ENCODE measurements around the gene SMPDL3A.

SMPDL3A gene

GRCh38 chr6:122778985-122779661 lies 9.9 kb upstream of the SMPDL3A start:
- DNase-seq, result no peak

- no peak for DNase-seq
These were observed 9.4 kb upstream of the SMPDL3A start, which contains the start of gene FABP7 for GRCh38 chr6:122779667-122780066. Gene FABP7, plus strand, starts transcription at chr6:122779716. Its CDS starts 79 bp downstream, at chr6:122779795.

DNA sequence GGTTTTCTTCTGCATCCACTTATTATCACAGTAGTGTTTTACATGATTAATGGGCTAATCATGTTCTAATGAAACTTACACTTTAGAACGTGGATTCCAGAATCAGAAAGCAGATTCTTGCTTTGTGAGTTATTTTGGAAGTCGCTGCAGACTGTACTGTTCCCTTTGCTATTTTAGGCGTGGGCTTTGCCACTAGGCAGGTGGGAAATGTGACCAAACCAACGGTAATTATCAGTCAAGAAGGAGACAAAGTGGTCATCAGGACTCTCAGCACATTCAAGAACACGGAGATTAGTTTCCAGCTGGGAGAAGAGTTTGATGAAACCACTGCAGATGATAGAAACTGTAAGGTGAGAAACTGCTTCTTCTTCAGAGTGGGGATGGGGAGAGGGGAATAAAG lies 8.9 kb upstream of the SMPDL3A start:
- no peak for DNase-seq

DNA sequence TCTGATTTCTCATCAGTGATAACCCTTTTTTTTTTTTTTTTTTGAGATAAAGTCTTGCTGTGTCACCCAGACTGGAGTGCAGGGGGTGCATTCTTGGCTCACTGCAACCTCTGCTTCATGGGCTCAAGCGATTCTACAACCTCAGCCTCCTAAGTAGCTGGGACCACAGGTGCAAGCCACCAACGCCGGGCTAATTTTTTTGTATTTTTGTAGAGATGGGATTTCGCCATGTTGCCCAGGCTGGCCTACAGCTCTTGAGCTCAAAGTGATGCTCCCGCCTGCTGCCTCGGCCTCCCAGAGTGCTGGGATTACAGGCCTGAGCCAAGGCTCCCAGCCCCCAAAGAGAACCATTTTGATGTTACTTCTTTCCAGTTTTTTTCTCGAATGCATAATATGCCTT lies 7.3 kb upstream of the SMPDL3A start:
- no peak for DNase-seq

- DNase-seq, result no peak
These were observed 5.7 kb upstream of the SMPDL3A start for GRCh38 chr6:122783401-122783800.

GRCh38 chr6:122785891-122786290 lies 3.2 kb upstream of the SMPDL3A start:
- DNase-seq, result no peak

GRCh38 chr6:122787721-122788120 lies 1.3 kb upstream of the SMPDL3A start:
- no peak for DNase-seq

- DNase-seq, result no peak
These were observed 850 bp upstream of the SMPDL3A start for GRCh38 chr6:122788208-122788607.

- DNase-seq, result peak; percentile 62
These were observed 336 bp upstream of the SMPDL3A start for GRCh38 chr6:122788663-122789181.

GRCh38 chr6:122790028-122790422 lies 967 bp downstream of the SMPDL3A start:
- no peak for DNase-seq

- DNase-seq, result no peak
These were observed 1.6 kb downstream of the SMPDL3A start for GRCh38 chr6:122790423-122791309.

GRCh38 chr6:122791310-122791679 lies 2.2 kb downstream of the SMPDL3A start:
- no peak for DNase-seq

DNA sequence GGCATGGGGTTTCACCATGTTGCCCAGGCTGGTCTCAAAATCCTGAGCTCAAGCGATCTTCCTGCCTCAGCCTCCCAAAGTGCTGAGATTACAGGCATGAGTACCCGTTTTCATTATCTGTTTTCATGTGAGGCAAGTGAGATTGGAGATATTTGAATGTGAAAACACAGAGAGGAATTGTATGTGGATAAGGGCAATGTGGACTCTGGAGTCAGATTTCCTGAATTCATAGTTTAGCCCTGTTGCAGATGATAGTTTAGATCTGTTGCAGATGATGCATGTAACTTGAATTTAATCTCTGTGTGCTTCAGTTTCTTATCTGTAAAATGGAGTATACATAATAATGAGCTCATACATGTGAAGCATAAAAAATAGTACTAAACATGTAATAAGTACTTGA lies 3.7 kb downstream of the SMPDL3A start:
- DNase-seq, result no peak

DNA sequence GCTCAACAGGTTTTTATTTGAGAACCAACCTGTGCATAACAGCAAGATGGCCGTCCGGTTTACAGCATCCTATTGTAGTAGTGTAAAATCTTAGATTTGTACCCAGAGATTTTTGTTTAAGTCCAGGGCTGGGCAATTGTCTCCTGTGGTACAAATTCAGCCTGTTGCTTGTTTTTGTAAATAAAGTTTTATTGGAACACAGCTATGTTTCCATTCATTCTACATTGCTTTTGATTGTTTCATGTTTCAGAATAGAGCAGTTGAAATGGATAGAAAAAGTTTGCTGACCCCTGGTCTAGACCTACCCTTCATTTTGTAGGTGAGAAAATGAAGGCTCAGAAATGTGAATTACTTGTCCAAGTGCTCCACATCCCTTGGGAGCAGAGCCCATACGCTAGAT lies 8.5 kb downstream of the SMPDL3A start:
- DNase-seq, result no peak

DNA sequence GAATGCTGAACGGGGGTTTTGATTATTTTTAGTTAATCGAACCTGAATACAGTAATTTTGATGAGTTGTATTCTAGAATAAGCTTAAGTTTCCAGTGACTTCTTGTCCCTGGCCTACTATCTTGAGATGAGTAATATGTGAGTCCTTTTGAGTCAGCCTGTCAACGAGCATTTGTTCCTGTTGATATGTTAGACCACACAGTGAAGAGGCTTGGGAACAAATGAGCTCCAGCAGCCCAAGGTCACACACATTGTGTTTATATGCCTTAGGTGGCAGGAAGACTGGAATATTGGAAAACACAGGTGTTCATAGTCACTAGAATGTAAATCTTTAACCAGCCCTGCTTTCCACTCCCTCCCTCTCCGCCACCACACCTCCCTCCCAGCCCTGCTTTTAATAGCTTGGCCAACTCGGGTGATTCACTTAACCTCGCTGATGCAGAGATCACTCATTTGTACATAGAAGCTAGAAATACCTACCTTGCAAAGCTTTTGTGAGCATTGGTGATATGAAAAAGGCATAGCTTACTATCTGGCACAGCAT lies 9.1 kb downstream of the SMPDL3A start:
- peak; percentile 59 for DNase-seq

GRCh38 chr6:122799140-122799745 lies 10.2 kb downstream of the SMPDL3A start:
- DNase-seq, result no peak

- DNase-seq, result no peak
These were observed 11.0 kb downstream of the SMPDL3A start for GRCh38 chr6:122799916-122800686.

DNA sequence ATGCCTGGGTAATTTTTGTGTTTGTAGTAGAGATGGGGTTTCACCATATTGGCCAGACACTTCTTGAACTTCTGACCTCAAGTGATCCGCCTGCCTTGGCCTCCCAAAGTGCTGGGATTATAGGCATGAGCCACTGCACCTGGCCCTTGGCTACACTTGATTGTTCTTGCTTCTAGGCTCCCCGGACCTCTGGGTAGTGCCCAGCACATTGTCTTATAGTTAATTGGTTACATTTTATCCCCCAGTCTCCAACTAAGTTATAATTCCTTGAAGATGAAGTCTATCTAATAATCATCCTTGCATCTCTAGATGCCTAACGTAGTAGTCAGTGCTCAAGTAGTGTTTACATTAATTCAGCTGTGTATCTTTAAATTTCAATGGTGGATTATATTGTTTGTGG lies 11.8 kb downstream of the SMPDL3A start:
- DNase-seq, result no peak

- DNase-seq, result no peak
These were observed 12.3 kb downstream of the SMPDL3A start for GRCh38 chr6:122801397-122801796.

- DNase-seq, result no peak
These were observed 14.2 kb downstream of the SMPDL3A start for GRCh38 chr6:122803171-122803661.

DNA sequence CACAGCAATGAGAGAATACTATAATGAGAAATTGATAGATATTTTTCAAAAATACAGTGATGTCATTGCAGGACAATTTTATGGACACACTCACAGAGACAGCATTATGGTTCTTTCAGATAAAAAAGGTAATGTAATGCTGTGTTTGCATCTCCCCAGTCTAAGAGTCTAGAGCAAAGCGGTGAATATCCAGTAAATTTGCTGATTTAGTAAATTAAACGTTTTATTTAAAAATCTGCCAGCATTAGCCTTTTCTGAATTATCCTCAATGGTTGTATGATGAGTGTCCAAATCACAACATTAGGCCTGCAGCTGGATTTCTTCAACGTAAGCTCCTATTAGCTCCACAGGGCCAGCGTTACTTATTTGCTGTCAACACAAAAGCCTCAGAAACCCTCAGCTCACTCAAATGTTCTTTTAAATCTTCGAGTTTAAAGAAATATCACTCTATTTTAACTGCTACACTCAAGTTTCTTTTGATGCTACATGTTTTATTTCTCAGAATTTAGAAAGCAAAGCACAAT lies 16.0 kb downstream of the SMPDL3A start:
- no peak for DNase-seq

GRCh38 chr6:122806291-122806690 lies 17.2 kb downstream of the SMPDL3A start:
- DNase-seq, result no peak
